HG03139 (cell line): Measurements from ENCODE around the gene MYO3B.
"Not testable (repeated sequence)": the region's sequence is repeated elsewhere in the genome, so short reads cannot be mapped to it uniquely, and the experiment has no call there.

ENCODE experiments used
- ATAC-seq: cut with Tn5 transposase; IDR thresholded peaks from one replicate; pipeline ENCODE4 v1.9.1; 2021; ENCODE audit not compliant: unreplicated experiment

Gene MYO3B

DNA sequence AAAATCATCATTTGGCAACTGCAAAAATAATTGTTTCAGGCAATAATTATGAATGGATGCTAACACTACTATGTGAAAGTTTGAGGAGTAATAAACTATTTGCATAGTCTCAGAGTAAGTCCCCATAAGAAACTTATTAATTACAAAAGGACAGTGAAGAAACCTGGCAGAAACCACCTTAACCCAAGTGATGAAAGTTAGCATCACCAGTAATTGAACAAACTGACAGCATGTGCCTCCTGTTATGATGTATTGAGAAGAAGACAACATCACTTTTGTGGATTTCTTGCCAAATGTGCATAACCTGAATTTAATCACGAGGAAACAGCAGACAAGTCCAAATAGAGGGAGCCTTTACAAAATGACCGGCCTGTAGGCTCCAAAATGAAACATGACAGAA is 353.9 kb downstream of the MYO3B start:
- ATAC-seq = no peak

DNA sequence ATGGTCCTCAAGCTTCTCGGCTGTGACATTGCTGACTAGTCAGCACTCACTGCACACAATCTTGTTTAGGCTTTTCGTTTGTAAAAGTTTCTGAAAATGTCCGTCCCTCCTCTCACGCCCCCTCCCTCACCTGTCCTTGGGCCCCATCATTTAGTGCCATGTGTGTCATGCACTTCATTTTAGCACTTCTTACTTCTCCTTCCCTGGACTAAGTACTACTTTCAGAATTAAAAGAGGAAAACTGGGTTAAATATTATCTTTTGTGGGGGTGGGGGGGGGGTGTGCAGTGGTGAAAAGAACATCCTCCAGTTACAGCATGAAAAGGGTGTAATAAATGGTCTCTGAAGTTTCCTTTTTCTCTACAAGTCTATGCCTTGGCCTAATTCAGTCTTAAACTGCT is 355.2 kb downstream of the MYO3B start:
- ATAC-seq = peak; percentile 66

DNA sequence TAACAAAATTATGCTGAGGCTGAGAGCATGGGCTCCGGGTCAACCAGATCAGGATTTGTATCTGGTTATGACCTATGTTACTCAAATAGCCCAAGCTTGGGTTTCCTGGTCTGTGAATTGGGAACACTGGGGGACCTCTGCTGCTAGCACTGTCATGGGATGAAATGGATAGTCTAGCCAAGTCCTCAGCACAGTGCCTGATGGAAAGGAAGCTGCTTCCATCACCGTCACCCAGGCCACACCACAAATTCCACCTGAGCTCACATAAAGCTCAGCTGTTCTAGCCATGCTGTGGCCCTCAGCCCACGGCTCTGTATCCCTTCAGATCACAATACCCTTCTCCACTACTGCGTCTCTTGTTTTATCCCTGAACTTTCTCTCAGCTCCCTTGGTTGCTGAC is 357.6 kb downstream of the MYO3B start:
- no peak for ATAC-seq

GRCh38 chr2:170544817-170545216 is 366.9 kb downstream of the MYO3B start:
- no peak for ATAC-seq

GRCh38 chr2:170548304-170548703 is 370.4 kb downstream of the MYO3B start:
- no peak for ATAC-seq

DNA sequence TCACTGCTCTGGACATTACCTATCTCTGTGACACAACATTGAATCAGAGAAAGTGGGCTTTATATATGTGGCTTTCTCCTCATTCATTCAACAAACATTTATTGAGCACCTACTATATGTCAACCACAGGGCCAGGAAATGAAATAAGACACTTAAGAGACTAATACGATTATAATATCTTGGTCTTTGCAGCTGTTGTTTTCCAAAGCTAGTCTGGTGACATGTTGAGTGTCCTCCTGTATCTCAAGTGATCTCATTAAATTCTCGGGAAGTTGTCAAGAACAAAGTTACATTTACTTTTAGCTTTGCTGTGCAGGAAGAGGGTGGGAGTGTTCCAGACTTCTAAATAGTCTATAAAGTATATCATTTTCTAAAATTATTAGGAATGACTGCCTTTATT is 372.6 kb downstream of the MYO3B start:
- ATAC-seq = no peak

GRCh38 chr2:170551899-170552298 is 374.0 kb downstream of the MYO3B start:
- ATAC-seq = not testable (repeated sequence)

DNA sequence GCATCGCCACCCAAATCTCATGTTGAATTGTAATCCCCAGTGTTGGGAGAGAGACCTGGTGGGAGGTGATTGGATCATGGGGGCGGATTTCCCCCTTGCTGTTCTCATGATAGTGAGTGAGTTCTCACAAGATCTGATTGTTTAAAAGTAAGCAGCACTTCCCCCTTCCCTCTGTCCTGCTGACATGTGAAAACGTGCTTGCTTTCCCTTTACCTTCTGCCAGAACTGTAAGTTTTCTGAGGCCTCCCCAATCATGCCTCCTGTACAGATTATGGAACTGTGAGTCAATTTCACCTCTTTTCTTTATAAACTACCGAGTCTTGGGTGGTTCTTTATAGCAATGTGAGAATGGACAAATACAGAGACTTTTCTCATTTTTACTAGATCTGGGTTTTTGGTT is 375.8 kb downstream of the MYO3B start:
- ATAC-seq = no peak

DNA sequence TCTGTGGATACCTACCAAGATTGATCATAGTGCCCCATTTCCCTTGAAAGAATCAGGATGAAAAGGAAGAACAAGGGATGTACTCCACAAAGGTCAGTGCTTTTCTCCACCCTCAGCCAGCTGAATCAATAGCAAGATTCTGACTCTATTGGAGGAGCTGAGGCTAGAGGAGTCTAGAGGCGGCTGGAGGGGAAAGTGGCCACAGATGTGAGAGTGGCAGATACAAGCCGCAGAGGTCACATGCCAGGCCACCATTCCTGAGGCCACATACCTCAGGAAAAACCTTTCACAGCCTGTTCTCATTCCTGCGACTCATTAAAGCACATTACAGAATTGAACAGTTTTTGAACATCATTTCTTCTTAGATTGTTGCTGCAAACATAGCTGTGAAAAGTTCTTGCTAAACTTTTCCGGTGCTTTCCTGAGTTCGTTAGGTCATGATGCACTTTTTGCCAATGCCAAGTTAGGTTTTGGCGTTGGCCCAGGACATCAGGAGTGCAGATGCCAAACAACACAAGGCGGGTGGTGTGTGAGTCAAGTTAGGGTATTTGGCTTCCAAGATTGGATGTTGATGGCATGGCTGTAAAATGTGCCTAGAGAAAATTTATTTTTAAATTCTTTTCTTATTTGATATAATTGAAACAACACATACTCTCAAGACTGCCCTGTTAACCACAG is 376.5 kb downstream of the MYO3B start:
- no peak for ATAC-seq

DNA sequence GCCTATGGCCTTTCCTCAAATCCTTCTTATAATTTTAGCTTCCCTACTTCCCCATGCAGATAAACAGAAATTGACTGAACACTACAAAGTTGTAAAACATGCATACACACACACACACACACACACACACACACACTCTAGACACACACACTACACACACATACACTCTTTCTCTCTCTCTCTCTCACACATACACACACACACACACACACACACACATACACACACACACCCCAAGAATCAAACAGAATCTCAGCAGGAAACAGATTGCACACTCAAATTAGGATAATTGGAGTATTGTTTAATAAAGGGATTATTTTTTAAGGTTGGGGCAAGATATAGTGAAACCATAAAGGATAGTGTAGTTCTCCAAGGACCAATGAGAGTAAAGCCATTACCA is 385.0 kb downstream of the MYO3B start:
- ATAC-seq = no peak

DNA sequence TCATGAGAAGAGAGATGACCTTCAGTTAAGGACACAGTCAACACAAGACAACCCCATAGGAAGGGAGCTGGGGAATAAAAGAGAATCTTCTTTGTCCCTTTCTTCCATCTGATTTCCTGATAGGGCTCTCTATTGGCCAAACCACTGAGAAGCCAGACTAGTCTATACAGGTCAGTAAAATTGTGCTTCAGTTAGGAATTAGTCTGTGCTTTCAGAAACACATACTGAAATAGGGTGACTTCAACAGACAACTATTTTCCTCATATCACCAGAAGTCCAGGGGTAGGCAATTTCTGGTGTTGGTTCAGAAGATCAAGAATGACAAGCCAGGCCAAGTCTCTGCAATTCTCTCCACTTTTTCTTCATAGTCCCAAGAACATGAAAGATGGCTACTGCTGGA is 385.5 kb downstream of the MYO3B start:
- ATAC-seq = no peak

DNA sequence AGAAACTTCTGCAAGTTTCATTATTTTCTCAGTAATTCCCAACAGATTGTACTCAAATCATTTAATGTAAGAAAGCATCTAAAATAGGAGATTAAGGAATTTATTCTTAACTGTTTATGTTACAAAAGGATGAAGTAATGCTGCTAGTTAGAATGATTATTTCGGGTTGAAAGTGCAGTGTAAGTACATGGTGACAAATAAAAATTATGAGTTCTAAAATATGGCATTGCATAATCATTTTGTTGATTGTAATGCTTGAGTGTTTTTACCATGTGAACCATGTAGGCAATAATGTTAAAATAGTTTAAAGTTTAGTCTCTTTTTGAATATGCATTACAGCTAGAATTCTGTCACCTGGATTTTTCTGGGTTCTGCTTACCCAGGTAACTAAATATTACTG is 388.2 kb downstream of the MYO3B start:
- ATAC-seq = no peak

DNA sequence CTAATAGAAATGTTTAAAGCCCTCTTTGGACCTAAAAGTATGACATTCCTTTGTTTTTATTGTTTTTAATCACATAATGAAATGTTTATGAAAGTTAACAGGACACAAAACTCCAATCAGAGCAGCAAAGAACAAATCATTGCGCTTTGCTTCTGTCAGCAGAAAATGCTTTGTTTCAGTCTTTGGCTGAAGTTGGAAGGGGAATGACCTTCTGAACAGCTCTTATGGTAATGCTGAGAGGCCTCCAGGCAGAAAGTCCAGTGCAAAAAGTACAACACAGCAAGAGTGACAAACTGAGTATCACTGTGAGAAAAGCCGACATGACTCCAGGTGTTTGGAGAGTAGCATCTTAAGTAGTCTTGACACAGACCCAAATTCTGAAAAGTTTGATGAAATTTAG is 389.5 kb downstream of the MYO3B start:
- no peak for ATAC-seq

GRCh38 chr2:170568511-170568910 is 390.6 kb downstream of the MYO3B start:
- no peak for ATAC-seq

DNA sequence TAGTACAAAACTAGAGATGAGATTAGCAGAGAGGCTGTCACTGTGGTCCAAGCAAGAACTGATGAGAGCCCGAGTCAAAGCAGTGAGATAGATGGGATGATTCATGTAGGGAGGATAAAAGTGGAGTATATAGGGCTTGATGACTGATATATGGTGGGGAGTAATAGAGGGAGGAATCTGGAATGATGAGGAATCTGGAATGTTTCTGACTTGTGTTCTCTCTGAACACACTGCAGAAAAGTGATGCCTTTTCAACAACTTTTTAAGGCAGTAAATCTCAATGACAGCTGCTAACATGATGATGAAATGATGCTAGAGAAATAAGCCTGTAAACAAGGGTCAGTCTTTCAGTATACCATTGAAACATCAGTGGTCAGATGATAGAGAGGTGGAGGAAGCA is 393.7 kb downstream of the MYO3B start:
- no peak for ATAC-seq

DNA sequence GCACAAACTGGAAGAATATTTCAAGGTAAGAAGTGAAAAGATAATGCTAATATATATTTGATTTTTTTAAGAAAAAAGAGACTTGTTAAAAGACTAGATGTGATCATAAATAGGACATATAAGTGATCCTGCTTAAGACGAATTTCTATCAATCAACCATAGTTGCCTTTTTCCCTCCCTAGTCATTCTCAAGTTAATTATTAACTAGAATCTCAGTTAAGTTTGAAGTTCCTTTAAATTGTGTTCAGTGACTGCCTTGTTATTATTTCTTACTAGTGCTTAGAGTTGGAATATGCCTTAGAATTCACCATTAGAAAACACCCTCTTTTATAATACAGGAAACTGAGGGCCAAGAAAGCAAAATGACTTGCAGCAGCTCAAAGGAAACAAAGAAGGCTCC is 395.7 kb downstream of the MYO3B start:
- no peak for ATAC-seq

GRCh38 chr2:170576296-170576695 is 398.3 kb downstream of the MYO3B start:
- no peak for ATAC-seq

- no peak for ATAC-seq
Observed at GRCh38 chr2:170577356-170577755, 399.4 kb downstream of the MYO3B start.

GRCh38 chr2:170578606-170579005 is 400.7 kb downstream of the MYO3B start:
- ATAC-seq = no peak

DNA sequence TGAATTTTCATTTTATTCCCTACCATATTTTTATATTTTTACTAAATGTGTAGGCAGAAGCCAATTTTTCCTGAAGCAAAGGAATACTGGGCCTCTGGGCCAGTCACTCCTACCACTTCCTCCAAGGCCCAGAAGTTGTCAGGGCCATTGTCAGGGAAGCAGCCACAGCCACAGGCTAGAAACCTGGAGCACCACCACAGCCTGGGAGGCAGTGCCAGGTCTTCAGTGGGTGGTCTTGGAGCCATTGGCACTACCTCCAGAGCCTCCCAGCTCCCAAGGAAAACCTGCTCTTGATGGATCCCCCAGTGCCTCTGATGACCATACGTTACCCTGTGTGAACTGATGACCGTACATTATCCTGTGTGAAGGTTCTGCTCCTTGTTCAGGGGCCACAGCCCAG is 401.6 kb downstream of the MYO3B start:
- no peak for ATAC-seq

DNA sequence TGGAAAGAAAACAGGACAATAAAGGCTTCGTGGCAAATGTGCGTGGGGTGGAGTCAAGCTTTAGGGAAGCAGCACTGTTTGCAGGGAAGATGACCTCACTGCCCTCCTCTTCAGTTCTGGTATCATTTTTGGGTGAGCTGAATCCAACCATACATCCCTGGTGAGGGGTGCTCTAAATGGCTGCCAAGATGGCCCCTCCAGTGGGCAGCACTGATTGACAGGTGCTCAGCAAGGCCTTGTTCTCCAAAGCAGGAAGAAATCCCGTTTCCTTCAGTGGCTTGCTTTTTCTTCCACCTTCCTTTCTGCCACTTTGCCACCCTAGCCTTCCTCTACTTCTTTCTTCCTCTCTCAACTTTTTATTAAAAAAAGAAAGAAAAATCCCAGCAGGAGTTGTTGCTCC is 404.4 kb downstream of the MYO3B start:
- ATAC-seq = no peak

GRCh38 chr2:170582751-170583463 is 405.0 kb downstream of the MYO3B start:
- ATAC-seq = no peak

DNA sequence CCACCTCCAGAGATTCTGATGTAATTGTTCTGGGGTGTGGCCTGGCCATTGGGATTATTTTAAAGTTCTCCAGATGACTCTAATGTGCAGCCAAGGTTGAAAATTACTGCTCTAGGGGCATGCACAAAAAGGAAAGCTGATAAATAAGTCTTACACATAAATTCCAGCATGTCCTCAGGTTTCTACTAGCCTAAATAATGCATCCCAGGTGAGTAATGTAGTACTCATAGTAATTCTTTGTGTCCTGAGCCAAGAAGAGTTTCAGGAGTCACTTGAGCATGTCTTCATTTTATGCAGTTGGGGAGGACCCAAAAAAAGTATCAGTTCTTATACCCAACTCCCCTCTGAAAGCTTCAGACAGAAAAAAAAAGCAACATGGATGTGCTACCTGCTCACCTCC is 407.1 kb downstream of the MYO3B start:
- no peak for ATAC-seq
